ENCODE measurements around the gene POP7. TPM values are rescaled to one million over a fixed set of nuclear protein-coding genes. Genes with fewer than 3 reads are reported as not detected.
A peak's percentile ranks its signal among the peaks of the same experiment; 100 is the strongest.
"Not testable (repeated sequence)": the region's sequence is repeated elsewhere in the genome, so short reads cannot be mapped to it uniquely, and the experiment has no call there.

POP7 gene
- total RNA-seq, 5 donors from 2014 or later (not counting 1 experiment from before 2014, with no cell fraction given) = 8.3 to 18.1 (median 17.8) TPM

DNA sequence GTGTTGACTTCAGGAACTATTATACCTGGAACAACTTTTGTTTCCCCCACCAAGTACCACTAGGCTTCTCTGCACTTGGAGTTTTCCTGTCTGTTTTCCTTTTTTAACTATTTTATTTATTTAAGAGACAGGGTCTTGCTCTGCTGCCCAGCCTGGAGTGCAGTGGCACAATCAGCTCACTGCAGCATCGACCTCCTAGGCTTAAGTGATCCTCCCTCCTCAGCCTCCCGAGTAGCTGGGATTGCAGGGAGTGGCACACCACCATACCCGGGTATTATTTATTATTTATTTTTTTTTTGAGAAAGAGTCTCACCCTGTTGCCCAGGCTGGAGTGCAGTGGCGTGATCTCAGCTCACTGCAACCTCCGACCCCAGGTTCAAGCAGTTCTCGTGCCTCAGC, 9.8 kb upstream of the POP7 start:
- H3K4me1 ChIP-seq (ENCODE audit: control insufficient read depth in 1 of 2, extremely low read depth in 1 of 2, insufficient read depth in 2 of 2, low read length in 2 of 2) = peaks cover 15 to 36% of the 10 kb centered on the region in 2 experiments
- WGBS (ENCODE audit: insufficient coverage) = no CpG with 5 or more reads among the region's 6 CpGs
- ATAC-seq (replicated peaks in 1 of 4) = no peak
- ChIA-PET CTCF (interaction anchor here (0.5 to 2.4 kb wide), 4 partner anchors 9 to 156 kb away, joined by 3 to 11 read pairs (median 4); partner anchors contain the start of genes POP7 (in 1 of the 2) and SLC12A9 (in 1 of the 2)), POLR2A (no interaction called here)
- H3K27me3 ChIP-seq (replicated peaks in 1 of 2; ENCODE audit: control insufficient read depth in 2 of 2, extremely low read depth in 1 of 2, insufficient read depth in 2 of 2, low read length in 1 of 2) = peaks cover 0 to 7% of the 10 kb centered on the region in 2 experiments
- H3K27ac ChIP-seq (ENCODE audit: low read length) = no peak overlapping the region
- Mint-ChIP-seq H3K4me1 (peaks cover 23 to 30% (median 28%) of the 10 kb centered on the region in 3 donors), H3K27me3 (peaks cover 0 to 2% of the 10 kb centered on the region in 2 donors), H3K4me3 (peak overlapping the region; percentile 47 to 78 (median 73)), H3K27ac (peak overlapping the region in 1 of 2 donors; percentile 66), H3K9me3 (no peaks in the 10 kb centered on the region), H3K36me3 (no peaks in the 10 kb centered on the region)
- no peak overlapping the region for H3K4me3 ChIP-seq (ENCODE audit: control insufficient read depth in 1 of 2, extremely low read depth in 1 of 2, low read length in 1 of 2)
- DNase-seq = no peak
- no peaks in the 10 kb centered on the region for H3K36me3 ChIP-seq (ENCODE audit: control insufficient read depth in 2 of 2, extremely low read depth in 1 of 2, insufficient read depth in 1 of 2, low read length in 1 of 2)
- H3K9me3 ChIP-seq = no peaks in the 10 kb centered on the region

GRCh38 chr7:100699018-100699417, 6.9 kb upstream of the POP7 start:
- WGBS (ENCODE audit: insufficient coverage) = 92% methylated on average over 4 of the region's 6 CpGs
- Histone ChIP-seq H3K27ac (ENCODE audit: low read length) (no peak overlapping the region), H3K4me1 (ENCODE audit: control insufficient read depth in 1 of 2, extremely low read depth in 1 of 2, insufficient read depth in 2 of 2, low read length in 2 of 2) (peaks cover 0 to 12% of the 10 kb centered on the region in 2 experiments), H3K27me3 (replicated peaks in 1 of 2; ENCODE audit: control insufficient read depth in 2 of 2, extremely low read depth in 1 of 2, insufficient read depth in 2 of 2, low read length in 1 of 2) (peaks cover 0 to 7% of the 10 kb centered on the region in 2 experiments), H3K9me3 (no peaks in the 10 kb centered on the region), H3K36me3 (ENCODE audit: control insufficient read depth in 2 of 2, extremely low read depth in 1 of 2, insufficient read depth in 1 of 2, low read length in 1 of 2) (no peaks in the 10 kb centered on the region), H3K4me3 (ENCODE audit: control insufficient read depth in 1 of 2, extremely low read depth in 1 of 2, low read length in 1 of 2) (no peak overlapping the region)
- Mint-ChIP-seq H3K36me3 (no peaks in the 10 kb centered on the region), H3K4me3 (no peak overlapping the region), H3K27ac (no peak overlapping the region), H3K27me3 (peaks cover 0 to 2% of the 10 kb centered on the region in 2 donors), H3K9me3 (no peaks in the 10 kb centered on the region), H3K4me1 (peaks cover 3 to 8% (median 7%) of the 10 kb centered on the region in 3 donors)
- ChIA-PET CTCF (interaction anchor here (0.5 to 0.7 kb wide), 3 partner anchors 37 to 491 kb away, joined by 3 to 11 read pairs (median 5); no protein-coding TSS in a partner anchor), POLR2A (no interaction called here)
- ATAC-seq (replicated peaks in 1 of 4) = no peak
- DNase-seq = no peak

- H3K9me3 Mint-ChIP-seq; H3K36me3 Mint-ChIP-seq; H3K4me3 Mint-ChIP-seq; H3K27me3 Mint-ChIP-seq; H3K9me3 ChIP-seq; POLR2A ChIA-PET; ATAC-seq (replicated peaks in 1 of 4); H3K27ac ChIP-seq (ENCODE audit: low read length); H3K4me3 ChIP-seq (ENCODE audit: control insufficient read depth in 1 of 2, extremely low read depth in 1 of 2, low read length in 1 of 2); H3K4me1 Mint-ChIP-seq; H3K27ac Mint-ChIP-seq; H3K27me3 ChIP-seq (replicated peaks in 1 of 2; ENCODE audit: control insufficient read depth in 2 of 2, extremely low read depth in 1 of 2, insufficient read depth in 2 of 2, low read length in 1 of 2); H3K36me3 ChIP-seq (ENCODE audit: control insufficient read depth in 2 of 2, extremely low read depth in 1 of 2, insufficient read depth in 1 of 2, low read length in 1 of 2); DNase-seq: not testable (repeated sequence)
- peaks cover 2 to 11% of the 10 kb centered on the region in 2 experiments for H3K4me1 ChIP-seq (ENCODE audit: control insufficient read depth in 1 of 2, extremely low read depth in 1 of 2, insufficient read depth in 2 of 2, low read length in 2 of 2)
- WGBS (ENCODE audit: insufficient coverage) = 80% methylated on average over 2 of the region's 3 CpGs
- CTCF ChIA-PET = interaction anchor here (0.5 to 0.9 kb wide), 4 partner anchors 10 to 151 kb away, joined by 3 to 6 read pairs (median 3); partner anchors contain the start of gene SLC12A9 (in 1 of the 2)
These were observed 4.8 kb upstream of the POP7 start for GRCh38 chr7:100701089-100701488.

- ATAC-seq (replicated peaks in 1 of 4) (peak; percentile 59 to 69 (median 64)), DNase-seq (peak; percentile 32 to 82 (median 62))
- Mint-ChIP-seq H3K4me3 (peak overlapping the region; percentile 88 to 95 (median 92)), H3K9me3 (no peaks in the 10 kb centered on the region), H3K4me1 (peaks cover 14 to 19% (median 19%) of the 10 kb centered on the region in 3 donors), H3K27ac (peak overlapping the region; percentile 66 to 94), H3K36me3 (no peaks in the 10 kb centered on the region), H3K27me3 (no peaks in the 10 kb centered on the region)
- ChIA-PET POLR2A (interaction anchor here in 1 of 2 donors (0.7 to 1.5 kb wide), 3 partner anchors 93 to 199 kb away, joined by 3 to 4 read pairs (median 3); partner anchors contain the start of genes MOSPD3 and SLC12A9), CTCF (interaction anchor here (0.5 to 2.3 kb wide), 35 partner anchors 9 to 513 kb away, joined by 3 to 23 read pairs (median 4); partner anchors contain the start of genes SLC12A9 (in 2 of the 2), AGFG2 (in 1 of the 2), FBXO24 (in 1 of the 2) and GIGYF1 (in 1 of the 2))
- H3K4me1 ChIP-seq (ENCODE audit: control insufficient read depth in 1 of 2, extremely low read depth in 1 of 2, insufficient read depth in 2 of 2, low read length in 2 of 2) = peaks cover 5 to 25% of the 10 kb centered on the region in 2 experiments
- H3K9me3 ChIP-seq = no peaks in the 10 kb centered on the region
- peaks cover 0 to 8% of the 10 kb centered on the region in 2 donors for H3K36me3 ChIP-seq (ENCODE audit: control insufficient read depth in 2 of 2, extremely low read depth in 1 of 2, insufficient read depth in 1 of 2, low read length in 1 of 2)
- peak overlapping the region; percentile 83 for H3K27ac ChIP-seq (ENCODE audit: low read length)
- H3K4me3 ChIP-seq (ENCODE audit: control insufficient read depth in 1 of 2, extremely low read depth in 1 of 2, low read length in 1 of 2) = peak overlapping the region; percentile 87 to 100
- WGBS (ENCODE audit: insufficient coverage) = under 1% methylated on average over 18 of the region's 25 CpGs
- H3K27me3 ChIP-seq (replicated peaks in 1 of 2; ENCODE audit: control insufficient read depth in 2 of 2, extremely low read depth in 1 of 2, insufficient read depth in 2 of 2, low read length in 1 of 2) = peaks cover 0 to 3% of the 10 kb centered on the region in 2 experiments
These were observed 585 bp upstream of the POP7 start for GRCh38 chr7:100705320-100705752.

DNA sequence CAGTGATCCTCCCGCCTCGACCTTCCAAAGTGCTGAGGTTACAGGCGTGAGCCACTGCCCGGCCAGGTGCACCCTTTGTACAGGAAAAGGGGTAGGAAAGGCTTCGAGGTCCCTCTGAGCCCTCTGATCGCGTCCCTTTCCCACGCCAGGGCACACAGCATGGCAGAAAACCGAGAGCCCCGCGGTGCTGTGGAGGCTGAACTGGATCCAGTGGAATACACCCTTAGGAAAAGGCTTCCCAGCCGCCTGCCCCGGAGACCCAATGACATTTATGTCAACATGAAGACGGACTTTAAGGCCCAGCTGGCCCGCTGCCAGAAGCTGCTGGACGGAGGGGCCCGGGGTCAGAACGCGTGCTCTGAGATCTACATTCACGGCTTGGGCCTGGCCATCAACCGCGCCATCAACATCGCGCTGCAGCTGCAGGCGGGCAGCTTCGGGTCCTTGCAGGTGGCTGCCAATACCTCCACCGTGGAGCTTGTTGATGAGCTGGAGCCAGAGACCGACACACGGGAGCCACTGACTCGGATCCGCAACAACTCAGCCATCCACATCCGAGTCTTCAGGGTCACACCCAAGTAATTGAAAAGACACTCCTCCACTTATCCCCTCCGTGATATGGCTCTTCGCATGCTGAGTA, 871 bp downstream of the POP7 start:
- POLR2A ChIA-PET = interaction anchor here in 1 of 2 donors (0.6 kb wide), 1 partner anchor 95 kb away, joined by 3 read pairs; the partner anchor contains the start of gene MOSPD3
- no peaks in the 10 kb centered on the region for H3K27me3 ChIP-seq (replicated peaks in 1 of 2; ENCODE audit: control insufficient read depth in 2 of 2, extremely low read depth in 1 of 2, insufficient read depth in 2 of 2, low read length in 1 of 2)
- H3K36me3 Mint-ChIP-seq = no peaks in the 10 kb centered on the region
- ATAC-seq (replicated peaks in 1 of 4) (no peak), DNase-seq (no peak)
- peaks cover 5 to 25% of the 10 kb centered on the region in 2 experiments for H3K4me1 ChIP-seq (ENCODE audit: control insufficient read depth in 1 of 2, extremely low read depth in 1 of 2, insufficient read depth in 2 of 2, low read length in 2 of 2)
- WGBS (ENCODE audit: insufficient coverage) = 58% methylated on average over 25 of the region's 34 CpGs
- H3K27me3 Mint-ChIP-seq = no peaks in the 10 kb centered on the region
- CTCF ChIA-PET = interaction anchor here in 1 of 2 donors (1.7 kb wide), 1 partner anchor 94 kb away, joined by 13 read pairs; the partner anchor contains the start of gene MOSPD3
- H3K4me3 Mint-ChIP-seq = peak overlapping the region; percentile 88 to 95 (median 92)
- no peaks in the 10 kb centered on the region for H3K9me3 ChIP-seq
- peaks cover 0 to 8% of the 10 kb centered on the region in 2 donors for H3K36me3 ChIP-seq (ENCODE audit: control insufficient read depth in 2 of 2, extremely low read depth in 1 of 2, insufficient read depth in 1 of 2, low read length in 1 of 2)
- H3K27ac Mint-ChIP-seq = peak overlapping the region; percentile 90 to 94
- H3K4me3 ChIP-seq (ENCODE audit: control insufficient read depth in 1 of 2, extremely low read depth in 1 of 2, low read length in 1 of 2) = peak overlapping the region; percentile 87 to 100
- peak overlapping the region; percentile 83 for H3K27ac ChIP-seq (ENCODE audit: low read length)
- peaks cover 14 to 19% (median 19%) of the 10 kb centered on the region in 3 donors for H3K4me1 Mint-ChIP-seq
- no peaks in the 10 kb centered on the region for H3K9me3 Mint-ChIP-seq

GRCh38 chr7:100708395-100708794, 2.5 kb downstream of the POP7 start:
- Mint-ChIP-seq H3K4me3 (peak overlapping the region in 1 of 3 donors; percentile 28), H3K36me3 (no peaks in the 10 kb centered on the region), H3K4me1 (peaks cover 14 to 19% (median 19%) of the 10 kb centered on the region in 3 donors), H3K27me3 (no peaks in the 10 kb centered on the region), H3K27ac (no peak overlapping the region), H3K9me3 (no peaks in the 10 kb centered on the region)
- Histone ChIP-seq H3K9me3 (no peaks in the 10 kb centered on the region), H3K27me3 (replicated peaks in 1 of 2; ENCODE audit: control insufficient read depth in 2 of 2, extremely low read depth in 1 of 2, insufficient read depth in 2 of 2, low read length in 1 of 2) (no peaks in the 10 kb centered on the region), H3K4me1 (ENCODE audit: control insufficient read depth in 1 of 2, extremely low read depth in 1 of 2, insufficient read depth in 2 of 2, low read length in 2 of 2) (peaks cover 5 to 25% of the 10 kb centered on the region in 2 experiments), H3K4me3 (ENCODE audit: control insufficient read depth in 1 of 2, extremely low read depth in 1 of 2, low read length in 1 of 2) (no peak overlapping the region), H3K27ac (ENCODE audit: low read length) (no peak overlapping the region), H3K36me3 (ENCODE audit: control insufficient read depth in 2 of 2, extremely low read depth in 1 of 2, insufficient read depth in 1 of 2, low read length in 1 of 2) (peaks cover 0 to 8% of the 10 kb centered on the region in 2 donors)
- CTCF ChIA-PET = interaction anchor here (0.5 to 0.7 kb wide), 4 partner anchors 59 to 495 kb away, joined by 3 to 10 read pairs (median 6); no protein-coding TSS in a partner anchor
- DNase-seq = no peak
- 78% methylated on average over 3 of the region's 6 CpGs for WGBS (ENCODE audit: insufficient coverage)
- no peak for ATAC-seq (replicated peaks in 1 of 4)
- POLR2A ChIA-PET = interaction anchor here in 1 of 2 donors (0.7 kb wide), 1 partner anchor 160 kb away, joined by 11 read pairs; no protein-coding TSS in a partner anchor

Data from T-cell (primary cell).